Right atrium auricular region (tissue), 2 donors: ENCODE measurements around the gene ADCK2. TPM values are rescaled to one million over a fixed set of nuclear protein-coding genes. Genes with fewer than 3 reads are reported as not detected.
"Not testable (repeated sequence)": the region's sequence is repeated elsewhere in the genome, so short reads cannot be mapped to it uniquely, and the experiment has no call there.

Experiments used
- DNase-seq: peaks from one replicate; pipeline ENCODE4 v3.0.0-alpha.2; 2019; ENCODE audit warnings: low spot score
- H3K27ac ChIP-seq, 2 donors: fragments of 200-600 bp; sonication (generic); 1 replicate in 1 of 2; 2 replicates in 1 of 2; pipeline ENCODE4 v1.5.1; 2016 to 2019
- H3K27me3 ChIP-seq, 2 donors: fragments of 200-600 bp; sonication (generic); one replicate each; pipeline versions ENCODE4 v1.5.1 to v1.6.0; 2017 to 2019
- H3K36me3 ChIP-seq: fragments of 200-600 bp; sonication (generic); one replicate; pipeline ENCODE4 v1.5.1; 2016
- H3K4me1 ChIP-seq, 2 donors: fragments of 200-600 bp; sonication (generic); one replicate each; pipeline versions ENCODE4 v1.5.1 to v1.6.0; 2017 to 2019
- H3K4me3 ChIP-seq, 2 donors: fragments of 200-600 bp; sonication (generic); 1 replicate in 1 of 2; 2 replicates in 1 of 2; pipeline ENCODE4 v1.5.1; 2017 to 2019; ENCODE audit warnings: mild to moderate bottlenecking in 1 of 2, moderate library complexity in 1 of 2
- H3K9me3 ChIP-seq, 2 donors: fragments of 200-600 bp; sonication (generic); one replicate each; pipeline ENCODE4 v1.5.1; 2019
- total RNA-seq, 2 donors: library from RNA; depleted of rRNA; stranded (reverse); fragments of >200 nt; gene quantifications; one replicate each; pipeline ENCODE4 v1.1.0, GENCODE V29; 2016
- TF ChIP-seq, protein P1 (sequence below), 2 donors: fragments of 200-600 bp; sonication (generic); IDR thresholded peaks; one replicate each; pipeline ENCODE4 v1.5.1; 2019; ENCODE audit warnings: antibody characterized with exemption in 2 of 2

The ADCK2 gene
- total RNA-seq, 2 donors from 2014 or later, result 16.6 to 21.8 TPM

DNA sequence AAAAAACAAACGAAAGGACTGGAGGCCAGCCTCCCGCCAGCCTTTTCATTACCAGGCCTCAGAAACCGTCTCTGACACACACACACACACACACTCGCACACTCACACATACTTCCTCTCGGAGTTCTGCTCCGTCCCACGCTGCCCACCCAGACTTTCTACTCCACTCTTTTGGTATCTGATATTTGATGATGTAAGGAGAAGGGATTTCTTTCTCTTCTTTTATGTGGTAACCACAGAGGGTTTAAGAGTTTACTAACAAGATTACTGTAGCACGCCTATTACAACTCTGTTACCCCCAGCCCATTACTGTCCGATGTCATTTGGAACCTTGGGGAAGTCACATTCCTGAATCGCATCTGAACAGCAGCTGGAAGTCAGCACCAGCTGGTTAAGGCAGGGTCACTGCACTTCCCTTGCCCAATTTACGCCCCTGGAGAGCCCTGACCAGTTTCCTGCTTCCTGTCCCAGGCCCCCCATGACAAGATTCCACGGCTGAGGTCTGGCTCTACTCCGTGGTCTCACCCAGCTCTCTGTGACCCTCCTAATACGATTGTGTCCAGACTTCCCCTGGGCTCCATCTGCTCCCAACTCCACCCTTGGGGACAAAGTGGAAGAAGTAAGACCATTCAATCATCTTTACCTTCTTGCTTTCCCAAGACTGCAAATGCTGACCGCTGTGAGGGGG lies 33.2 kb upstream of the ADCK2 start:
- H3K27me3 ChIP-seq, result no peaks in the 10 kb centered on the region
- H3K27ac ChIP-seq, result peak overlapping the region; percentile 81 to 90
- no peaks in the 10 kb centered on the region for H3K36me3 ChIP-seq
- peaks cover 0 to 69% of the 10 kb centered on the region in 2 donors for H3K4me1 ChIP-seq
- TF ChIP-seq, protein P1, sequence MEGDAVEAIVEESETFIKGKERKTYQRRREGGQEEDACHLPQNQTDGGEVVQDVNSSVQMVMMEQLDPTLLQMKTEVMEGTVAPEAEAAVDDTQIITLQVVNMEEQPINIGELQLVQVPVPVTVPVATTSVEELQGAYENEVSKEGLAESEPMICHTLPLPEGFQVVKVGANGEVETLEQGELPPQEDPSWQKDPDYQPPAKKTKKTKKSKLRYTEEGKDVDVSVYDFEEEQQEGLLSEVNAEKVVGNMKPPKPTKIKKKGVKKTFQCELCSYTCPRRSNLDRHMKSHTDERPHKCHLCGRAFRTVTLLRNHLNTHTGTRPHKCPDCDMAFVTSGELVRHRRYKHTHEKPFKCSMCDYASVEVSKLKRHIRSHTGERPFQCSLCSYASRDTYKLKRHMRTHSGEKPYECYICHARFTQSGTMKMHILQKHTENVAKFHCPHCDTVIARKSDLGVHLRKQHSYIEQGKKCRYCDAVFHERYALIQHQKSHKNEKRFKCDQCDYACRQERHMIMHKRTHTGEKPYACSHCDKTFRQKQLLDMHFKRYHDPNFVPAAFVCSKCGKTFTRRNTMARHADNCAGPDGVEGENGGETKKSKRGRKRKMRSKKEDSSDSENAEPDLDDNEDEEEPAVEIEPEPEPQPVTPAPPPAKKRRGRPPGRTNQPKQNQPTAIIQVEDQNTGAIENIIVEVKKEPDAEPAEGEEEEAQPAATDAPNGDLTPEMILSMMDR (IDR thresholded peaks at IDR 0.05), result no peak
- no peaks in the 10 kb centered on the region for H3K9me3 ChIP-seq
- no peak for DNase-seq
- H3K4me3 ChIP-seq, result peak overlapping the region; percentile 52 to 73

- no peak for DNase-seq
- TF ChIP-seq, protein P1 (IDR thresholded peaks at IDR 0.05), result no peak
- no peaks in the 10 kb centered on the region for H3K27me3 ChIP-seq
These were observed 32.6 kb upstream of the ADCK2 start for GRCh38 chr7:140640060-140640637.

GRCh38 chr7:140640727-140641523 lies 31.8 kb upstream of the ADCK2 start, which contains the start of gene DENND2A:
DENND2A (minus strand) TSS chr7:140640813; CDS start chr7:140602397, 38,416 bp downstream.
- Histone ChIP-seq H3K4me3 (peak within 1 kb of the TSS; percentile 52 to 73), H3K4me1 (peaks cover 0 to 55% of the 10 kb centered on the region in 2 donors), H3K36me3 (no peaks in the 10 kb centered on the region), H3K9me3 (no peaks in the 10 kb centered on the region), H3K27me3 (no peaks in the 10 kb centered on the region), H3K27ac (peak within 1 kb of the TSS; percentile 89 to 90)
- DNase-seq, result peak; percentile 75
- TF ChIP-seq, protein P1 (IDR thresholded peaks at IDR 0.05), result no peak

More at GRCh38 chr7:140640060-140640637, 32.6 kb upstream of the ADCK2 start:
- peaks cover 0 to 63% of the 10 kb centered on the region in 2 donors for H3K4me1 ChIP-seq
- peak overlapping the region; percentile 52 to 73 for H3K4me3 ChIP-seq
- peak overlapping the region; percentile 81 to 90 for H3K27ac ChIP-seq
- no peaks in the 10 kb centered on the region for H3K9me3 ChIP-seq
- H3K36me3 ChIP-seq, result no peaks in the 10 kb centered on the region

- Histone ChIP-seq H3K4me1 (peaks cover 0 to 48% of the 10 kb centered on the region in 2 donors), H3K9me3 (no peaks in the 10 kb centered on the region), H3K27me3 (no peaks in the 10 kb centered on the region), H3K4me3 (peak overlapping the region; percentile 52 to 73), H3K36me3 (no peaks in the 10 kb centered on the region), H3K27ac (peak overlapping the region; percentile 89 to 90)
- DNase-seq, result no peak
- TF ChIP-seq, protein P1 (IDR thresholded peaks at IDR 0.05), result no peak
These were observed 31.1 kb upstream of the ADCK2 start for GRCh38 chr7:140641524-140642195.

DNA sequence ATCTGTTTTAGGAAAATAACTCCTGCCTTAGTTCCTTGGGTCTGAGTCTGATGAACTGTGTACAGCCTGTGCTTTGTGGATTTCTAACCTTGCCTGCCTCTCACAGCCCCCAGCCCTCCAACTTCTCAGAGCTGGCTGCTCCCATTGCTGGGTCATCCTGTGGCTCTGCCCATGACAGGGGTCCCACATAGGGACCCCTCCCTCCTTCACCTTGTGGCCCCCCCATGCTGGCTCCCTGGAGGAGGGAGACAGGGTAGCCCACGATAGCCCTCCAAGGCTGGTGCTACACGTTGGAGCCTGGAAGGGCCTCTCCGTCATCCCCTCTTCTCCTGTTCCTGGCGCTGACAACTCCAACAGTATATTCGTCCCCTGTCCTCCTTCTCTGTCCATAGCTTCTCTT lies 29.3 kb upstream of the ADCK2 start:
- Histone ChIP-seq H3K9me3 (no peaks in the 10 kb centered on the region), H3K27ac (no peak overlapping the region), H3K36me3 (no peaks in the 10 kb centered on the region), H3K4me3 (no peak overlapping the region), H3K27me3 (no peaks in the 10 kb centered on the region), H3K4me1 (peaks cover 0 to 30% of the 10 kb centered on the region in 2 donors)
- TF ChIP-seq, protein P1 (IDR thresholded peaks at IDR 0.05), result no peak
- DNase-seq, result no peak

GRCh38 chr7:140644761-140645160 lies 28.0 kb upstream of the ADCK2 start:
- H3K36me3 ChIP-seq, H3K27me3 ChIP-seq, H3K27ac ChIP-seq, H3K9me3 ChIP-seq, H3K4me3 ChIP-seq, DNase-seq: not testable (repeated sequence)
- peaks cover 0 to 17% of the 10 kb centered on the region in 2 donors for H3K4me1 ChIP-seq
